DND-41 (cell line): ENCODE measurements around the gene TKT.

Experiments used
- EZH2 ChIP-seq: IDR thresholded peaks from 3 replicates; pipeline ENCODE4 v1.6.1; 2012; ENCODE audit warnings: borderline replicate concordance, low read depth, mild to moderate bottlenecking, moderate library complexity, low read length, inconsistent platforms; ENCODE audit not compliant: severe bottlenecking
- TF ChIP-seq, protein P1 (sequence below): IDR thresholded peaks from 2 replicates; pipeline ENCODE4 v1.5.1; 2012; ENCODE audit warnings: borderline replicate concordance, low read length, moderate library complexity, mild to moderate bottlenecking; ENCODE audit not compliant: poor library complexity, severe bottlenecking; ENCODE audit errors: extremely low read depth

DNA sequence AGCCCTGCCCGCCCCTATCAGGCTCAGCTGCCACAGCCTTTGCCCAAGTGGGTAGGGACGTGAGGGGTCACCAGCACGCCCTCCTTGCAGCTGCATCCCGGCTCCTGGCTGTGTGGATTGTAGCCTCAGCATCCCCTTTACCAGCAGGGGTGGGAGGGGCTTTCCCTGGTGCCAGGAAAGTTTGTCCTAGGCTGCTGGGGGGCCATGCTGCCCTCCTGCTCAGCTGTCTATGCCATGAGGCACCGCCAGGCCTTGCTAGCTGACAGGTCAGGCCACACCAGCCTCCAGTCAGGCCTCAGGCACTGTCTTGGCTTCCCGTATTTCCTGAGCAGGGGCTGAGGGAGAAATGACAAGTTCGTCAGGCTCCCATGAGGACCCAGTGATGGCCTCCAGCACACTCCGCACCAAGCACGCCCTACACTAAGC lies 32.3 kb downstream of the TKT start:
- TF ChIP-seq, protein P1, sequence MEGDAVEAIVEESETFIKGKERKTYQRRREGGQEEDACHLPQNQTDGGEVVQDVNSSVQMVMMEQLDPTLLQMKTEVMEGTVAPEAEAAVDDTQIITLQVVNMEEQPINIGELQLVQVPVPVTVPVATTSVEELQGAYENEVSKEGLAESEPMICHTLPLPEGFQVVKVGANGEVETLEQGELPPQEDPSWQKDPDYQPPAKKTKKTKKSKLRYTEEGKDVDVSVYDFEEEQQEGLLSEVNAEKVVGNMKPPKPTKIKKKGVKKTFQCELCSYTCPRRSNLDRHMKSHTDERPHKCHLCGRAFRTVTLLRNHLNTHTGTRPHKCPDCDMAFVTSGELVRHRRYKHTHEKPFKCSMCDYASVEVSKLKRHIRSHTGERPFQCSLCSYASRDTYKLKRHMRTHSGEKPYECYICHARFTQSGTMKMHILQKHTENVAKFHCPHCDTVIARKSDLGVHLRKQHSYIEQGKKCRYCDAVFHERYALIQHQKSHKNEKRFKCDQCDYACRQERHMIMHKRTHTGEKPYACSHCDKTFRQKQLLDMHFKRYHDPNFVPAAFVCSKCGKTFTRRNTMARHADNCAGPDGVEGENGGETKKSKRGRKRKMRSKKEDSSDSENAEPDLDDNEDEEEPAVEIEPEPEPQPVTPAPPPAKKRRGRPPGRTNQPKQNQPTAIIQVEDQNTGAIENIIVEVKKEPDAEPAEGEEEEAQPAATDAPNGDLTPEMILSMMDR, result no peak
- no peak for TF ChIP-seq EZH2
